ENCODE measurements around the gene MYH16.

DNA sequence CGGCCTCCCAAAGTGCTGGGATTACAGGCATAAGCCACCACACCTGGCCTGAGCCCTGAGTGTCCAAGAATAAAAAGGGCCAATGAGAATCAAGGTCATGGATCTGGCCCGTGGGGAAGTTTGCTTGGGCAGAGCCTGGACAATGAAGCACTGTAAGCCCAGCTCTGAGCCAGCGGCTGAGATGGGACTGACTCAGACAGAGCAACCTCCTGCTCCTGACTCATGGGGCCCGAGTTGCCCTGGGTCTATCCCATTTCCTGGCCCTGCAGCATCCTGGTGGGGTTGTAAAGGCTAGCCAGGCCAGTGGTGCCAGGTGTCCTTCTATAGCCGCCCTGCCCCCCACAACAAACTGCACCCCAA is 5.2 kb upstream of the MYH16 start:
- TF ChIP-seq CTCF (IDR thresholded peaks at IDR 0.05) (no peak), POLR2A (IDR thresholded peaks at IDR 0.05) (no peak)
